ENCODE data around the gene JAKMIP2.
"Not testable (repeated sequence)": the region's sequence is repeated elsewhere in the genome, so short reads cannot be mapped to it uniquely, and the experiment has no call there.

The JAKMIP2 gene

DNA sequence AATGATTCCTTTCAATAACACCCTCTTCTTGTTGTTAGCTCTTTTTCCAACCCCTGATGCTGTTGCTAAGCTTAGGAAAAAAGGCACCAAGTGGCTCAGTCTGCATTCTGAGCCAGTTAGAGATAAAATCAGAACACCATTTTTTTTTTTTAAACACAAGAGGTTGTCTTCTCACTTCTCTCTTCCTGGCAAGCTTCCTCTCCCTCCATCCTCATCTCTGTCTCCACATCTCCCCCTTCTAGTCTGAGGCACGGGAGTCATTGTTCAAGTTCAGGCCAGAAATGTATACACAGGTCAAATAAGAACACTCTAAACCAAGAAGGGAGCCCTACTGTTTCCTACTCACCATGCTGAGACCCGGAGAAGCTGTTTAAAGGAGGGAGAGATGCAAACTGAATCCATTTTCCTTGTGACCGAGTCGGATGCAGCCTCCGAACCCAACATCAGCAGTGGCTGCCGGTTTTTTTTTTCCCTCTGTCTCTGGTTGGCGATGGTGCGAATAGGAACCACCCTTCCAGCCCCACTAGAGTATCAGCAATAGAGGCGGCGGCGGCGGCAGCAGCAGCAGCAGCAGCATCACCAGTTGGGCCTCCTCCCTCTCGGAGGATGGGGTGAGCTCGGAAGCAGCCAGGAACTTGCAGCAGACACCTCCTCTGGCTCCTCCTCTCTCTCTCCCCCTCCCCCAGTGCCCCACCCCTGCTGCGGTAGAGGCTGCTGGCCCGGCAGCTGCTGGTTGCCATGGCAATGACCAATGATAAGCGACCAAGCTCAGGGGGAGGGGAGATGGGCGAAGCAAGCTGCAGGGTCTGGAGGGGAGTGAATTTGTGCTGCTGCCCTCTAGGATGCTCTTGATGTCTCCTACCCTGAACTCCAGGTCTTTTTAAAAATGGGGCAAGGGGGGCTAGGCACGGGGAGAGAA is at the start of gene JAKMIP2:
Gene JAKMIP2 (minus strand): TSS at position 619 of the 919 bp plus-strand sequence. CDS start 110,922 bp downstream, outside the sequence.
- DNase-seq (ENCODE audit: low read depth in 3 of 3), result peak; percentile 40 to 71 (median 46)

DNA sequence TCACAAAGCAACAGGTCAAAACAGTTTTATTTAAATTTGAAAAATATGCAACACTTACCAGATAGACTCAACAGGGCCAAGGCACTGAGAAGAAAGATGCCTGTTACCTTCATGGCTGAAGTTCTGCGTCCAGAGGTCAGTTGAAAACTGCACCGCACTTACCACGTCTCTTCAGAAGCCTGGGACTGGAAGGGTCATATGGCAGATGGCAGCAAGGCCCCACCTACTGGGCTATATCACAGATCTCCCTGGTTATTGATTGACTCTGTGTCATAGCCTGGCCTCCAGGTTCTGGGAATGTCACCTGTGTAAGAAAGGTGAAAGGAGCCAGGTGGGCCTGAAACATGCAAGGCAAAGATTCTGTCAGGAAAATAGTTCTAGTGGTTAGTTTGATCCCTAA is 48.9 kb upstream of the JAKMIP2 start, which contains the start of gene SPINK1:
Gene SPINK1 (minus strand): TSS at position 207 of the 400 bp plus-strand sequence. CDS start 94 bp downstream, at position 113.
- no peak for DNase-seq (ENCODE audit: low read depth in 3 of 3)

DNA sequence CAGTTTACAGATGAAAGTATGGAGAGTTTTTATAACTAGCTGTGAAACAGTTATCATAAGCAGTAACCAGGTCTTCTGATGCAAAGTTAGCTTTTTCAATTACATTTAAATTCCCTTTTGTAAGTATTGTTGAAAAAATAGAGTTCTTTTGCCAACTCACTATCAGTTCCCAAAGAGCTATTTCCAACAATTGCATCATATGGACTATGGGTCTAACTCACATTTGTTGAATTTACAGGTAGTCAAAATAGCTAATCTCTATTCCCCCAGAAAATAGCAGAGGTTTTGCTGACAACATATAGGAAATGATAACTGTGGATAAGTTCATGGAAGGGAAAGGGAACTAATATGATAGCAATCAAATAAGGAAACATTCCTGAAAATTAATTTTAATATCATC is 47.5 kb upstream of the JAKMIP2 start:
- DNase-seq (ENCODE audit: low read depth in 3 of 3), result no peak

DNA sequence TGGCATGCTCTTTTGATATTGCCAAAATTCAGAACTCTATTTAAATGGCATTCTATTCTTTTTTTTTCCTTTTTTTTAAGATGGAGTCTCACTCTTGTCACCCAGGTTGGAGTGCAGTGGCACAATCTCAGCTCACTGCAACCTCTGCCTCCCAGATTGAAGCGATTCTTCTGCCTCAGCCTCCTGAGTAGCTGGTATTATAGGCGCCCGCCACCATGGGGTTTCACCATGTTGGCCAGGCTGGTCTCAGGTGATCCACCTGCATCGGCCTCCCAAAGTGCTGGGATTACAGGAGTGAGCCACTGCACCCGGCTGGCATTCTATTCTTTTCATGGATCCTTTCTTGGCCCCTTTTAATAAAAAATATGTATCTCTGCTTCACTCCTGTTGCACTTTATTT is 44.5 kb upstream of the JAKMIP2 start:
- DNase-seq (ENCODE audit: low read depth in 3 of 3), result not testable (repeated sequence)

DNA sequence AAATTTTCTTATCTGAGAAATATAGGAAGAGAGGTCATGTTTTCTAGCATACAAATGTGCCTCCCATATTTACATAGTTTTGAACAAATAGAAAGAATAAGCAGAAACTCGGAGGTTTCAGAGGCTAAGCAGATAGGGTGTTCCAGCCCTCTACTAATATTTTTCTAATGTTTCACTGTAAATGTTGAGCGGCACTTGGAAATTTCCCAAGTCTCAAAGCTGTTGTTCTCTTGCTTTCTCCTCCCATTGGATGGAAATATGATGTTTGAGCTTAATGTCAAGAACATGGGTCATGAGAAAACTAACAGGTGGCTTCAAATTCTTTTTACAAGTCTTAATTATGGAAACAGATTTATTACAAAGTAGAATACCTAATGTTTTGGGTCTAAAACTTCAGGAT is 43.8 kb upstream of the JAKMIP2 start:
- no peak for DNase-seq (ENCODE audit: low read depth in 3 of 3)

DNA sequence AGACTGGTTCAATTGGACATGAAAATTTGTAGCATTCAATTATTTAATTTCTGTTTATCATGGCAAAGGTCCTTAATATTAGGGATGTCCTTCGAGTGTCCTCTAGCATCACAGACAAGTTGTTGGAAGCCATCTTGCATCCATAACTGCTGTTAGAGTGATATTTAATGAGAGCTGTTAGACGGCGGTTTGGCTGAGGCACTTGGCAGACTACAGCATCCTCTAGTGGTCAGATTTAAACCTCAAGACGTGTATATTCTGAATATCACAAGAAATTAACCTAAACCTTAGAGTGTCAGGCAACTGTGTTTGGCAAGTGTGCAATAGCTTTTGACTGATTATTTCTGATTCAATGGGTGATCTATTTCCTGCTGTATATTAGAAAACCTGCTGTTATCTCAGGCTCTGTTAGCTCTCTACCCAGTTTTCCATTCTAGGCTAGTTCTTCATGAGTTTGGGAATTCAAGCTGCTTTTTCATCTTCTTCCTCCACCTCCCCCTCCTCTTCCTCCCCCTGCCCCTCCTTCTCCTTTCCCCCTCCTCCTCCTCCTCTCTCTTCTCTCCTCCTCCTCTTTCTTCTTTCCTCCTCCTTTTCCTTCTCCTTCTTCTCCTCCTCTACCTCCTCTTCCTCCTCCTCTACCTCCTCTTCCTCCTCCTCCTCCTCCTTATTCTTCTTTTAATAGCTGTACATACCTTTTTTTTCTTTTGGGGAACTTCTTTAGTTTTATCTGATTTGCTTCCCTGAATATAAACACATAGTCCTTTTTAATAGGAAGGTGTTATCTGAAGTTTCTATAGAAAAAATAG is 40.4 kb upstream of the JAKMIP2 start:
- peak in 1 of 3 experiments; percentile 5 for DNase-seq (ENCODE audit: low read depth in 3 of 3)

DNA sequence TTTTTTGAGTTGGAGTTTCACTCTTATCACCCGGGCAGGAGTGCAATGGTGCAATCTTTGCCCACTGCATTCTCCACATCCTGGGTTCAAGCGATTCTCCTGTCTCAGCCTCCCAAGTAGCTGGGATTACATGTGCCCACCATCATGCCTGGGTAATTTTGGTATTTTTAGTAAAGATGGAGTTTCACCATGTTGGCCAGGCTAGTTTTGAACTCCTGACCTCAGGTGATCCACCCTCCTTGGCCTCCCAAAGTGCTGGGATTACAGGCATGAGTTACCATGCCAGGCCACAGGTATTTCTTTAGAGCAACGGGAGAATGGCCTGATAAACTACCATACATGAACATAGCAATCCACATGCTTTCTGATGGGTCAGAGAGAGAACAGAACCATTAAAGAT is 39.7 kb upstream of the JAKMIP2 start:
- DNase-seq (ENCODE audit: low read depth in 3 of 3), result not testable (repeated sequence)

DNA sequence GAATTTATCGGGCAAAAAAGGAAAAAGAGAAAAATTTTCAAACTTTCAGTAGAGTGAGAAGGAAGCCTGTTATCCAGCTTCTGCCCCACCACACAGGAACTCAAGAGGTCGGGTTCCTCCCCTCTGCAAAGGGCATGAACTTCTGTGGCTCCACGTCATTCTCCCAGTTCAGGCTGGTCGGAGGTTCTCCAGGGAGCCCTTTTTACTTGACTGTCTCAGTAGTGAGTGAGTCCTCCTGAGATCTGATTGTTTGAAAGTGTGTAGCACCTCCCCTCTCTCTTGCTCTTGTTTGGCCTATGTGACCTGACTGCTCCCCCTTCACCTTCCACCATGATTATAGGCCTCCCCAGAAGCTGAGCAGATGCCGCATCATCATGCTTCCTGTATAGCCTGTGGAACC is 39.2 kb upstream of the JAKMIP2 start:
- no peak for DNase-seq (ENCODE audit: low read depth in 3 of 3)

DNA sequence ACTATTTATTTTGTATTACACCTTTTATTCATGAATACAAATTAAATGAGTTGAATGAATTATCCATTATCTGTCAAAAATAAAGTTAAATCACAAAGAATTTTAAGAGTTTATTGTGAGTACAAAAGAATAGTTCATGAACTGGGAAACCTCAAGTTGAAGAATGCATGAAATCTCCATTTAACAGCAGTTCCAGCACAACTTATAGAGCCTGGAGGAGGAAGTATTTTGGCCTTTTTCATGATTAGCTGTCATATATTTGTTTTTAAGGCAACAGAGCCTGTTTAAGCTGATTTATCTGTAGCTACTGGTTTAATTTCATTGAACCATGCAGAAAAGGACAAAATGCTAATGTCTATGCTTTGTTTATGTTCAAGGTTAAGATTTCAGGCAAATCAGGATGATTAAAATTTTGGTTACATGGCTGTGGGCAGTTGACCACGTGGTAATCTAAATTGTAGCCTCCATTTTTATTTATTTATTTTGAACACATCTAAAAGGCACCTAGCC is 36.8 kb upstream of the JAKMIP2 start:
- no peak for DNase-seq (ENCODE audit: low read depth in 3 of 3)

DNA sequence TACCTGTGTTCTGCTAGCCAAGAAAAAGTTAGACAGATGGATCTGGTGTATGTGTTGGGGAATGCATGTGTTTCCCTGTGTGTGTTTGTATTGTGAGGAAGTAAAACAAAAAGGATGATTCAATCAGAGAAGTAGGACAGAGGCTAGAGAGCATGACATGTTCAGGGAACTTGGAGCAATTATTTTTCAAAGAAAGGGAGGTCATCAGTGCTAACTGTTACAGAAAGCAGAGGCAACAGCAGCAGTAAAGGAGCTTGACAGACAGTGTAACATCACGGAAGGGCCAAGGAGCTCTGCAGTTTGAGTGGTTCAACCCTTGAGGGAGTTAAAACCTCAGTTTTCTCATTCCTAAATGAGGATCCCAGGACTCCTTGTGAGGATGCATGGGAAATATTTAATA is 35.8 kb upstream of the JAKMIP2 start:
- no peak for DNase-seq (ENCODE audit: low read depth in 3 of 3)

DNA sequence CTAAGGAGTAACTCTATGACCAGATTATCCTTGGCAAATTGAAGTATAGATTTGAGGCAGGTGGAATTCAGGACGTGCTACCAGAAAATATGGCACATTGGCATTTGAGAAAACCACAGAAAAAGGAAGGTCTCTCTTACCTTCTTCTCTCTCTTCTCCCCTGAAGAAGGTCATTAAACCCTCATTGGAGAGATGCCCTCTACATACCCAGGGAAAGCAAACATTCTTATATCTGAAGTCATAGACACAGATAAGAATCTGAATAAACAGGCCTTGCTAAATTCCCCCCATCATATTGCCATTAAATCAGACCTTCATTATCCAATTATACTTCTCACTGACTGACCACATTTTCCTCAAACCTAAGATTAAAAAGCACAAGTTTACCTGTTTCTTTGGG is 31.2 kb upstream of the JAKMIP2 start:
- no peak for DNase-seq (ENCODE audit: low read depth in 3 of 3)

DNA sequence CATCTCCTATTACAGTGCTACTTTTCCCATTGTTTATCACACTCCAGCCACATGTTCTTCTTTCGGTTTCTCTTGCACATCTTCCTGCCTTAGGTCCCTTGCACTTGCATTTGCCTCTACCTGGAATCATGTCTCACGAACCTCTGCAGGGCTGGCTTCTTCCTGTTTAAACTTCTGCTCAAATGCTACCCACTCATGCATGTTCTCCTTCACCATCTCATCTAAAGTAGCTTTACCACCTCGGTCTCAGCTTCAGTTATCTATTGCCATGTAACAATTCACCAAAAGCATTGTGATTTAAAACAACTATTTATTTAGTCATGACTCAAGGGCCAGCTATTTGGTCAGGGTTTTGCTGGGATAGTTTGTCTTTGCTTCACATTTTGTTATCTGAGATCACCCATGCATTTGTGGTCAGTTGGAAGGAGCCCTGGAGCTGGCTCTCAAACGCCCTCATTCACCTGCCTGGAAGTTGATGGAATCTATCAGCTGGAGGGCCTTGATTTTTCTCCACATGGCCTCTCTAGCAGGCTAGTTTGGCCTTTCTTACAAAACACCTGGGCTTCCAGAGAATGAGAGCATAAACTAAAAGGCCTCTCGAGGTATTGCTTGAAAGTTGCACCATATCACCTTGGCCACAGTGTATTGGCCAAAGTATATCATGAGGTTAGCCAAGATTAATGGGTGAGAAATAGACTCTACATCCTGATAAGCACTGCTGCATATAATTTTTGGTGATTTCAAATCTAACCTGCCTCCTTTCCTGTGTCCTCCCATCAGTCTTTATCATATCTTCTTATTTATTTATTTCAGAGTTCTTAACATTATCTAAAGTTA is 27.5 kb upstream of the JAKMIP2 start:
- no peak for DNase-seq (ENCODE audit: low read depth in 3 of 3)

DNA sequence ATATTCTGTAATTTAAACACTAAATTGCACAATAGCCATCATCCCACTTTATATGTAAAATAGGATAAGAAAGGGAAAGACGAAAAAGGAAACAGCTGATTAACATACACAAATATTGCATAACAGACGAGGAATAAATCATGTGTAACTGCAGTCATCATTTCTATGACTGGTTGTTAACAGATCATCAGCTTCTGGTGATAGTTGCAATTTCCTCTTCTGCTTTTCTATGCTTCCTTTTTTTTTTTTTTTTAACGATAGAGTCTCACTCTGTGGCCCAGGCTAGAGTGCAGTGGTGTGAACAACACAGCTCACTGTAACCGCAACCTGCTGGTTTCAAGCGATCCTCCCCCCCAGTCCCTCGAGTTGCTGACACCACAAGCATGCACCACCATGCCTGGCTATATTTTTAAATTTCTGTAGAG is 22.5 kb upstream of the JAKMIP2 start:
- no peak for DNase-seq (ENCODE audit: low read depth in 3 of 3)

DNA sequence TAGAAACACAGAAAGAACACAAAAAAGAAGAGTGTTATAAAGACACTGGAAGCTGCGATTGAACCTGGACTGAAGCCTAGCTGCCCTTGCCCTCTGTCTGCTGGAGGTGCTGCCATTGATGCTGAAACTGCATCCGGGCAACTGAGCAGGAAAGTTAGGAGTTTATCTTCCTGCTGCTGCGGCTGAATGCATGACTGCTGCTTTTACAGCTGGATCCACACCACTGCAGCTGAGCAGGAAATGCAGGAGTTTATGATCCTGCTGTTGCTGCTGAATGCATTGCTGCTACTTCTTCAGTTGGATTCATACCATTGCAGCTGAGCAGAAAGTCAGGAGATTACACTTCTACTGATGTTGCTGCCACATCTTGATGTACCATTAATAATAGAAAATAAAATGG is 21.8 kb upstream of the JAKMIP2 start:
- no peak for DNase-seq (ENCODE audit: low read depth in 3 of 3)

DNA sequence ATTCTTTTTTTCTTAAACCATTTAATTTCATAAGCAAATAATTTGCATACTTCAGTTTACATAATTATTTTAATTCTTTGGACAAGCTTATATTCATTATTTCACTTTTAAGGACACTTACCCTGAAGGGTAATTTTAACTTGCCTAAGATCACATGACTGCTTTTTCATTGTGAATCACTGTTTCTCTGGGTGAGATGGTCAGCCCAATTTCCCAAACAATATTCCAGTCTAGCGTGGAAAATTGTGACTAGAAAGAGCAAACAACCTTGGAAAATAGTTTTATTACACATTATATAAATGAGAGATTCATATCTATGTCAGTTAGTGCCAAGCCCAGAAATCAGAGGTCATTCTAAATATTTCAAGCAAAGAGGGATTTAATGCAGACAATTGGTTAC is 21.4 kb upstream of the JAKMIP2 start:
- no peak for DNase-seq (ENCODE audit: low read depth in 3 of 3)

DNA sequence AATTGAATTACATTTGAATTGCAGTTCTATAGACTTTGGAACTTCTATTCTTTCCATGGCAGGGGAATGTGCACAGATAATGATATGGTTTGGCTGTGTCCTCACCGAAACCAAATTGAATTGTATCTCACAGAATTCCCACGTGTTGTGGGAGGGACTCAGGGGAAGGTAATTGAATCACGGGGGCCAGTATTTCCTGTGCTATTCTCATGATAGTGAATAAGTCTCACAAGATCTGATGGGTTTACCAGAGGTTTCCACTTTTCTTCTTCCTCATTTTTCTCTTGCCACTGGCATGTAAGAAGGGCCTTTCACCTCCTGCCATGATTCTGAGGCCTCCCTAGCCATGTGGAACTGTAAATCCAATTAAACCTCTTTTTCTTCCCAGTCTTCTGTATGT is 20.6 kb upstream of the JAKMIP2 start:
- DNase-seq (ENCODE audit: low read depth in 3 of 3), result not testable (repeated sequence)

DNA sequence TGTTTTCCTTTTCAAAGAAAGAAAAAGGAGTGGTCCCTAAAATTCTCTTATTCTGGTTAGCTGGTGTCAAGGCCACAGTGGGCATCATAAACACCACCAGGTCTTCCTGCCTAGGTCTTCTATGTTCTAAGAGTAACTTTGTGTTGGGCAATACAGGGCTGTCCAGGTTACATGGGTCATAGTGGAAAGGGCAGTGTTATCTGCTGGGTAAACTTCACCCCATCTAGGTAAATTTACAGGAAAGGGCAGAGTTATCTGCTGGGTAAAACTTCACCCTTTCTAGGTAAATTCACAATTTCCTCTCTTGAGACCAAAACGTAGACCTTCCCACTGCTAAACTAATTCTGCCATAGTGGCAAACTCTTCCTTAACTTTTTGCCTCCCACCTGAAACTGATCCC is 18.9 kb upstream of the JAKMIP2 start:
- no peak for DNase-seq (ENCODE audit: low read depth in 3 of 3)

DNA sequence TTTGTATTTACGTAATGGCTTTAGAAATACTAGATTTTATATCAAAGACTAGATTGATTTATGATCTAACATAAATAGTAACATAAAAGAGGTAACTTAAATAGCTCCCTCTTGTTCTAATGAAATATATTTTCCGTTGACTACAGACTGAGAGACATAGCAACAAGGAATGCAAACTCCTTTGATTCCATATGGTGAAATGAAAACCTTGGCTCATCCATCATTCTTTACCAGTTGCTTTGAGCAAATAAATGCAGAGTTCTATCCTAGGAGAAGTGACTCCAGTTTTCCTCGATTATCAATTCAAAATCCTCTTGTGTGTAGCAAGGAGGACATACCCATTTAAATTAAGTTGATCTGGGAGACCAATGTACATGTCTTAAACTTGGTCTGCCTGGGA is 18.0 kb upstream of the JAKMIP2 start:
- DNase-seq (ENCODE audit: low read depth in 3 of 3), result no peak

DNA sequence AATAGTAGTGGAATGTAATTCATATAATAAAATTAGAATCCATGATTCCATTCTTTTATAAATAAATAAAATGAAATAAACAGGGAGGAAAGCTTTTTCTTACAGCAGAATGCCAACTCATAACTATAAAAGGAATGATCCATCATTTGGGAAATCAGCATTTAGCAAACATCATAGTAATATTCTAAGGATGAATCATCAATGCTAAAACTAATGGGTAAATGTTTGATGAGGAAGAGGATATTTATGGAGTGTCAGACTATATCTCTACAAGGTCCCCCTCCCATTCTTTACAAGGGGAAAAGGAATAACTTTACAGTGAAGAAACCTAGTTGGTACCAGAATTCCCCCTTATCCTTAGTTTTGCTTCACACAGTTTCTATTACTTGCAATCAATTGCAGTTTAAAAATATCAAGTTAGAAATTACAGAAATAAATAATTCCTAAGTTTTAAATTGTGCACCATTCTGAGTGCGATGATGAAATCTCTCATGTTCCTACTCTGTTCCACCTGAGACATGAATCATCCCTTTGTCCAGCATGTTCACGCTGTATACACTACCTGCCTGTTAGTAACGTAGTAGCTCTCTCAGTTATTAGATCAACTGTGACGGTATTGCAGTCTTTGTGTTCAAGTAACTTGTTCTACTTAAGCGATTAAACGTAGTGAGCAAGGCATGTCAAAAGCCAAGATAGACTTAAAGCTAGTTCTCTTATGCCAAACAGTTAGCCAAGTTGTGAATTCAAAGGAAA is 14.2 kb upstream of the JAKMIP2 start:
- DNase-seq (ENCODE audit: low read depth in 3 of 3), result no peak

DNA sequence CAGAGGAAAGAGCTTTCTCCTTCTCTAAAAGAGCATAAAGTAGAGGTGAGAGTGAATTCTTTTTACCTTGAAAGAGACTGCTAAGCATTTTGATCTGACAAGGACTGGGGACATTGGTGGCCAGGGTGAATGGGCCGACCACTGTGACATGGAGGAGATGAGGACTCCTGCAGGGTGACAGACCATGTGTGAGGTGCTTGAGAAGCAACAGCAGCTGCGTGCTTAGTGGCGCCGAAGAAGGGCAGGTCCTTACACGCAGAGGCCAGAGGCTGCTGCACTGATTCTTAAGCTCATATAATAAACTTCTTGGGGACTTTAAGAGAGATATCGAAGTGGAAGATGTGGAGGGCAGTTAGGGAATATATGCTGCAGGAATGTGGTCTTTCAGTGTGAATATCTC is 8.7 kb upstream of the JAKMIP2 start:
- DNase-seq (ENCODE audit: low read depth in 3 of 3), result no peak

DNA sequence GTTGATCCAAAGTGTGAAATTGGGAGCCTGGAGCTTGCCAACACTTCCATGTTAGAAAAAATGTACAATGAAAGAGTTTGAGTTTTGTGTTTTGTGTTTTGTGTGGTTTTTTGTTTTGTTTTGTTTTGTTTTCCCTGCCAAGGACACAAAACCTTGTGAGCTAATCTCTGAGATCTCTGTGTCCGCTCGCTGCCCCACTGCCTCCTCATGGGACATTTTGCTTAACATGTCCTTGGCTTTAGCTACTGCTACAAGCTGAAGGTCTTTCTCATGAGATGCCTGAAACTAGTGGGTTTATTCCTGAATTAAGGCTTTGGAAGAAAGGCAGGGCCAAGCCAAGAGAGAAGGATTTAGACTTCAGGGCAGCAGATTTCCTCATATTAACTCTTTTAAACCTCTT is 7.3 kb upstream of the JAKMIP2 start:
- no peak for DNase-seq (ENCODE audit: low read depth in 3 of 3)
